Upper lobe of right lung (tissue), 1 donor: ENCODE measurements around the gene CCL22. TPM values are rescaled to one million over a fixed set of nuclear protein-coding genes. Genes with fewer than 3 reads are reported as not detected.
A peak's percentile ranks its signal among the peaks of the same experiment; 100 is the strongest.

Experiments
- ATAC-seq: fragments of 200-7000 bp; cut with Tn5 transposase; one replicate; pipeline ENCODE4 v1.9.1; 2020; ENCODE audit warnings: mild to moderate bottlenecking, moderate library complexity
- DNase-seq: peaks from one replicate; pipeline ENCODE4 v3.0.0-alpha.2; 2020
- H3K27ac ChIP-seq: fragments of 200-600 bp; one replicate; pipeline ENCODE4 v1.8.0; 2022
- H3K27me3 ChIP-seq: fragments of 200-600 bp; one replicate; pipeline ENCODE4 v1.8.0; 2022; ENCODE audit warnings: mild to moderate bottlenecking
- H3K36me3 ChIP-seq: fragments of 200-600 bp; one replicate; pipeline ENCODE4 v1.8.0; 2022
- H3K4me1 ChIP-seq: fragments of 200-600 bp; one replicate; pipeline ENCODE4 v1.8.0; 2022
- H3K4me3 ChIP-seq: fragments of 200-600 bp; one replicate; pipeline ENCODE4 v1.8.0; 2022; ENCODE audit warnings: mild to moderate bottlenecking
- H3K9me3 ChIP-seq: fragments of 200-600 bp; one replicate; pipeline ENCODE4 v1.8.0; 2022
- CTCF ChIP-seq: fragments of 200-600 bp; IDR thresholded peaks from one replicate; pipeline ENCODE4 v1.8.0; 2022; ENCODE audit warnings: antibody characterized with exemption
- intact Hi-C: fragments of 100-400 bp; cut with DNase I; formaldehyde crosslinking; loops from one replicate; pipeline ENCODE4 v1.11.0; 2022
- total RNA-seq: library from RNA; stranded (reverse); fragmentation: NEBNext Ultra II Directional; extraction: Animal tissue kit (Norgen Biotek cat#: 25700); gene quantifications from one replicate; pipeline ENCODE4 v1.2.1, GENCODE V29; 2021
- donor health status: DM: no; HTN: yes; CAD: no; lungs with severe emphysema.

Gene CCL22
- total RNA-seq, 1 donor from 2014 or later: 3.8 TPM

- intact Hi-C loops: no loop called here
- H3K27me3 ChIP-seq: no peaks in the 10 kb centered on the region
- ATAC-seq: no peak
Observed at GRCh38 chr16:57347858-57348257, 10.7 kb upstream of the CCL22 start.

GRCh38 chr16:57348327-57348726 is 10.3 kb upstream of the CCL22 start:
- TF ChIP-seq CTCF: no peak

More at GRCh38 chr16:57347858-57348257, 10.7 kb upstream of the CCL22 start:
- H3K9me3 ChIP-seq: no peaks in the 10 kb centered on the region
- H3K27ac ChIP-seq: no peak overlapping the region
- no peaks in the 10 kb centered on the region for H3K36me3 ChIP-seq
- no peak for DNase-seq
- no peaks in the 10 kb centered on the region for H3K4me1 ChIP-seq
- H3K4me3 ChIP-seq: no peak overlapping the region
- no peak for TF ChIP-seq CTCF

GRCh38 chr16:57349212-57350031 is 9.2 kb upstream of the CCL22 start:
- Histone ChIP-seq H3K27ac (no peak overlapping the region), H3K27me3 (no peaks in the 10 kb centered on the region), H3K4me1 (no peaks in the 10 kb centered on the region), H3K36me3 (no peaks in the 10 kb centered on the region), H3K4me3 (no peak overlapping the region), H3K9me3 (no peaks in the 10 kb centered on the region)
- intact Hi-C loops: no loop called here
- peak; percentile 72 for ATAC-seq
- no peak for DNase-seq
- no peak for TF ChIP-seq CTCF

More at GRCh38 chr16:57348327-57348726, 10.3 kb upstream of the CCL22 start:
- H3K4me1 ChIP-seq: no peaks in the 10 kb centered on the region
- no peaks in the 10 kb centered on the region for H3K9me3 ChIP-seq
- H3K4me3 ChIP-seq: no peak overlapping the region
- no peak overlapping the region for H3K27ac ChIP-seq
- DNase-seq (no peak), ATAC-seq (peak; percentile 55)
- no peaks in the 10 kb centered on the region for H3K27me3 ChIP-seq
- no peaks in the 10 kb centered on the region for H3K36me3 ChIP-seq
- intact Hi-C loops: no loop called here

GRCh38 chr16:57352636-57353047 is 5.9 kb upstream of the CCL22 start:
- Histone ChIP-seq H3K27ac (no peak overlapping the region), H3K4me3 (no peak overlapping the region), H3K4me1 (no peaks in the 10 kb centered on the region), H3K36me3 (no peaks in the 10 kb centered on the region), H3K9me3 (no peaks in the 10 kb centered on the region), H3K27me3 (no peaks in the 10 kb centered on the region)
- ATAC-seq (no peak), DNase-seq (no peak)
- TF ChIP-seq CTCF: no peak
- intact Hi-C loops: no loop called here

GRCh38 chr16:57354311-57354710 is 4.3 kb upstream of the CCL22 start:
- Histone ChIP-seq H3K27me3 (no peaks in the 10 kb centered on the region), H3K27ac (no peak overlapping the region), H3K9me3 (no peaks in the 10 kb centered on the region), H3K4me1 (no peaks in the 10 kb centered on the region), H3K4me3 (no peak overlapping the region), H3K36me3 (no peaks in the 10 kb centered on the region)
- intact Hi-C loops: no loop called here
- ATAC-seq (no peak), DNase-seq (no peak)
- TF ChIP-seq CTCF: no peak
